ENCODE data around the gene MRPL38.
A peak's percentile ranks its signal among the peaks of the same experiment; 100 is the strongest.
"Not testable (repeated sequence)": the region's sequence is repeated elsewhere in the genome, so short reads cannot be mapped to it uniquely, and the experiment has no call there.

The MRPL38 gene

DNA sequence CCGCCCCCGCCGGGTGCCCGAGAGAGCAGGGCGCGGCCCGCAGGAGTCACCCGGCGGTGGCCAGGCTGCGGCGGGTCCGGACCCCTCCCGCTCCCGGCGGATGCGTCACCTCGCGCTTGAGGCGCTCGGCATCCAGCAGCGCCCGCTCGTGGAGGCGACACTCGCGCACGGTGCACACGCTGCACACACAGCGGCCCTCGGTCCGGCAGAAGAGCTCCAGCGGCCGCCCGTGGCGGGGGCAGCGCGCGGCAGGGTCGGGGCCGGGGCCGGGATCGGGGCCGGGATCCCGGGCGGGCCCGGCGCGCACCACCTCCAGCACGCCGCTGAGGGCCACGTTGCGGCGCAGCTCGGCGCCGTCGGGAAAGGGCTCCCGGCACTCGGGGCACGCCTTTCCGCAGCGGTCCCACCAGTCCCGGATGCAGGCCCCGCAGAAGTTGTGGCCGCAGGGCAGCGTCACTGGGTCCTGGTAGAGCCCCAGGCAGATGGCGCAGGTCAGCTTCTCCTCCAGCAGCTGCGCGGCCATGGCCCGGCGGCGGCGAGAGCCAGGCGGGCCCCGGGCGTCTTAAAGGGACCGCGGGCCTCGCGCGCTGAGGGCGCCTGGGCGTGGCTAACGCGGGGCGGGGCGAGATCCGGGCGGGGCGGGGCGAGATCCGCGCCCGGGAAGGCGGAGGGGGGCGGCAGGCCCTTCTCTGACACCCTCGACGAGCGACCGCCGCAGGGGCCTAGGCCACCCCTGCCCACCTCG lies 8.1 kb downstream of the MRPL38 start, which contains the start of gene TRIM65:
TRIM65 (minus strand) TSS at position 537 of the 745 bp plus-strand sequence; CDS start at position 523, 14 bp downstream.
- DNase-seq (ENCODE audit: low spot score), result peak; percentile 72

DNA sequence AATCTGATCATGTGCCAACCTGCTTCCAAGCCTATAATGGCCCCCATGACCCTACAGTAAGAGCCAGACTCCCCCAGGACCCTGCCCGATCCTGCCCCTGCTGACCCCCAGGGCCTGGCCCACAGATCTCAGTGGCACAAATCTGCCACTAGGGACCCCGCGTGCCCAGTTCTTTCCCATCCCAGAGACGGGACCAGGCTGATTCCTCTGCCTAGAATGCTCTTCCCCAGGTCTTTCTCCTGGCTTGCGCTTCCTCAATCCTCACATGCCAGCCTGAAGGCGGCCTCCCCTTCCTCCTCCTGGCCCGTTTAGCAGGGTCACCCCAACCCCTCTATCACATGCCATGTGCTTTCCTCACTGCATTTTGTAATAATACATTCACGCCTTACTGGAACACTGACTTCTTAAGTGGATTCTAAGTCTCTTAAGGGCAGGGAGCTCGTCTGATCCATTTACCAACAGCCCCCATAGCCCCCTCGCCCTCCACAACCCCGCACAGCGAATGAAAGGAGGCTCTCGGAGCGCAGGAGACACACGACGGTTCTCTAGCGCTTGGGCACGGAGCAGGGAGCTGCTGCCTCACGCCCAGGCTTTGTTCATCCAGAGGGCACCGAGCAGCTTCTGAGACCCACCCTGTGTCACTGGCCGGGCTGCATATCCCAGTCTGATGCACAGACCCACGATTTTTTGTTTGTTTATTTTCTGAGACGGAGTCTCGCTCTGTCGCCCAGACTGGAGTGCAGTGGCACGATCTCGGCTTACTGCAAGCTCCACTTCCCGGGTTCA lies 9.1 kb downstream of the MRPL38 start:
- no peak for DNase-seq (ENCODE audit: low spot score)

DNA sequence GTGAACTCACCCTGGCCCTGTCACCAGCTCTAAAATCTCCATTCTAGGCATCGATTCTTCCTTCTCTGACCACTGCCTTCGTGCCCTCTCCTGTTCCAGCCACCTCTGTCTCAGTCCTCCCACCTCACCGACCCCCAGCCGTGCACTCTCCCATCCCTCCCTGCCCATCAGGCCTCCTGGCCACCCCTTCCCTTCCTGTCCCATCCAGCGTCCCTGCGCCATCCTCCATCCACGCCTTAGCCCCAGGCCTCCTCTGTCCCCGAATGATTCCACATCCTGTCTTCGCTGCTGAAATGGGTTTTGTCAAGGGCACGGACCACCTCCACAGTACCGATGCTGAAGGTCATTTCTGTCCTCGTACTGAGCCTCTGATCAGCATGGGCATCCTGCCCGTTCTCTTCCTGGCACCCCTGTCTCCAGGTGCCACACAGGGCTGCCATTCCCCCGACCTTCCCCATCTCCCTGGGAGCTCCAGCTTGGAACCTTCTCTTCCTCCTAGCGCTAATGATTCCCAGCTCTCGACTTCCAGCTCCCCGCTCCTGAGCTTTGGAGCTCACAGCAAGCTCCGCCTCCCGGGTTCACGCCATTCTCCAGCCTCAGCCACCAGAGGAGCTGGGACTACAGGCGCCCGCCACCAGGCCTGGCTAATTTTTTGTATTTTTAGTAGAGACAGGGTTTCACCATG lies 10.5 kb downstream of the MRPL38 start:
- peak; percentile 64 for DNase-seq (ENCODE audit: low spot score)

DNA sequence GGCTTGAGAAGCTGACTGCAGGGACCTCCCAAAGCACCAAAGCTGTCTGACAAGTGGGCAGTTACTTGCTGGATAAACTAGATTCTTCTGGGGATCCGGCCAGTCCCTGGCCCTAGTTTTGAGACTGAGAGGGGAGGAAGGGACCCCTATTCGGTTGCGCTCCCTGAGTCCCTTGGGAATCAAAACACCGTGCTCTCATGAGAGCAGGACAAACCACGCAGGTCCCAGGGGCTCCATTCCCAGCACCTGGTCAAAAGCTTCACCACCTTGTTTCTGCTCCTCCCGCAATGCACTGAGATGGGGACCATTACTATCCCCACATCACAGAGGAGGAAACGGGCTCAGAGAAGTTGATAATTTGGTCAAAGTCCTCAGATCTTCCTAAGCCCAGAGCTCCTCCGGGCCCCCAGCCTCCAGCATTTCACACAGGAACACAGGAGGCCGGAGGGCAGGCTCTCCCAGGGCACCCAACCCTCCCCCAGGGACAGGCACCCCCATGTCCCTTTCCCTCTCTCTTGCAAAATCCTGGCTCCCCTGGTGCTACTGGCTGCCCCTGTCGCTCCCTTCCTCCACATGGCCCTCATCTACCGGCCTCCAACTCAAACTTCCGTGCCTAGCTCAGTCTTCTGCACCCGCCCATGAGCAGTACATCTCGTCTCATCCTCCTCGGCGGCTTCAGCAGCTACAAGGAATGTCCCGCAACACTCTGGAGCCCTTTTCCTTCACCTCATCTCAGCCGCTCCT lies 11.2 kb downstream of the MRPL38 start:
- no peak for DNase-seq (ENCODE audit: low spot score)

DNA sequence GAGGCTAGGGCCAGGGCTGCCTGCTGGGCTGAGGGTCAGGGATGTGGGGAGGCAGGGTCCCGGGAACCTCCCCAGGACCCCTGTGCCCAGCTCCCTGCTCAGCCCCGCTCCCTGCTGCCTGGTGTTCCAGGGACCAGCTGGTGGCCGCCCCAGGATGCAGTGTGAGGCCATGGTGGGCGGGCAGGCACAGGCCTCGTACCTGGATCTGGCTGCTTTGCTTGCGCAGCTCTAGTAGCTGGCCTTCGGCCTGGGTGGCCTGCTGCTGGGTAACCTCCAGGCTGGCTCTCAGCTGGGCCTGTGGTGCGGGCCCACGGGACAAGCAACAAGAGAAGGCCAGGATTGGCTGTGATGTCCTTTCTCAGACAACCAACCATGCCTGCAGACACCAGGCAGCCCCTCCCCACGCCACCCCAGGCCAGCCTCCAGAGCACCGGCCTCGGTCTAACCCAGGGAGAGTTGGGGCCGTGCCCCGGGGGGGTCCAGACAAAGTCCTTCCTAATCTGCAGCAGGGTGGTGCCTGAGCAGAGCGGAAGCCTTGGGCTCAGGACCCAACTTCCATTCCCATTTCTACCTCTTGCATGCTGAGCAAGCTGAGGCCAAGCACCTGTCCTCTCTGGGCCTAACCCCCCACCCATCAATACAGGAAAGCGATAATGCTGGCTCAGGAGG lies 12.0 kb downstream of the MRPL38 start:
- DNase-seq (ENCODE audit: low spot score), result no peak

DNA sequence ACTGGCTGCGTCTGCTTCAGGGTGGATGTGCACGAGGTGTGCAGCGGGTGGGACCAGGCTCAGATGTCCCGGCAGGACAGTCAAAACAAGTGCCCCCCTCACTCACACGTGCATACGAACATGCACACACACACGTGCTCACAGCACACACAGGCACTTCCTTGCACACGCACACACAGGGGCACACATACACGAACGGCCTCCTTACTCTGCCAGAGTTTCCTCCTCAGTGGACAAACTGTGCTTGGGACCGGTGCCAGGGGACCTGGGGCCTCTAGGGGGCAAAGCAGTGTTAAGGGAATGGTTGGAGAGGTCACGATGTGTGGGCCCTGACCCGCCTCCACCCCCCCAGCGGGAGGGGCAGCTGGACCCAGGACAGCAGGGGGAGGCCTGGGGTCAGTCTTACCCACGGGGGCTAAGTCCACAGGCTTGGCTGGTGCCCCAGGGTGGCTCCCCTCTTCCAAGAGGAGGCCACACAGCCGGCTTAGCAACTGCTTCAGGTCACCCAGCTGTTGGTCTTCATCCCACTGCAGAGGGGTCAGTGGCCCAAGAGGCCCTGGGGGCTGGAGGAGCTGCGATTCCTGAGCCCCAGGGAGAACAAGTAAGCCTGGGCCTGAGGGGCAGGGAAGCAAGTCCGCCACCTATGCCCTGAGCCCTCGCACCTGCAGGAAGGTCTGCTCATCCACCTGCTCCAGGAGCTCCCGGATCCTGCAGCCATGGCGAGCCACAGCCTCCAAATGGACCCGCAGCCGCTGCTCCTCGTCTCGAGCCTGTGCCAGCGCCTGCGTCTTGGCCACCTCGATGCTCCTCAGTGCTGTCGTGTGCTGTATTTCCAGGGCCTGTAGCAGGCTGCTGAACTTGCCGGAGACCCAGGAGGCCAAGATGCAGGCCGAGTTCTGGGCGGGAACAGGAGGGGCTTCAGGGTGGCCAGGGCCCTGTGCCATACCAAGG lies 12.8 kb downstream of the MRPL38 start:
- DNase-seq (ENCODE audit: low spot score), result no peak

DNA sequence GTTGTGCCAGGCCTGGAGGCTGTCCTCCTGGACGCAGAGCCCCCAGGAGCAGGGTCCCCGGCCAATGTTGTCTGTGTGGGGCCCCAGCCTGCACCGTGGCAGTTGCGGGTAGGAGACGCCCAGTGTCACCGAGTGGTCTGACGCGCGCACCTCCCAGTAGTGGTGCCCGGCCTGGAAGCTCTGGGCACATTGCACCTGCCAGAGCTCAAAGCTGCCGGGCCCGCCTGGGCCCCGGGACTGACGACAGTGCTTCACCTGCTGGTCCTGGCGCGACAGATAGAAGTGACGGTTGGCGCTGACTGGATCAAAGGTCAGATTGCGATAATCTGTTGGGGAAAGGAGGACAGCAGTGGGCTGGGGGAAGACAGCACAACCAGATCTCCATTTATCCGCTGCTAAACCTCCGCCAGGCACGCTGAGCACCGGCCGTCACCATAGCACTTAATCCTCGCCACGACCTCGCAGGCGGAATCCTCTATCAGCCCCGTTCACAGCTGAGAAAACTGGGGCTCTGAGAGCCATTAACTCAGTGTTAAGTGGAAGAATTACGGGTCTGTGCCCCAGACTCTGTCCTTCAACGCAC lies 13.6 kb downstream of the MRPL38 start:
- no peak for DNase-seq (ENCODE audit: low spot score)

DNA sequence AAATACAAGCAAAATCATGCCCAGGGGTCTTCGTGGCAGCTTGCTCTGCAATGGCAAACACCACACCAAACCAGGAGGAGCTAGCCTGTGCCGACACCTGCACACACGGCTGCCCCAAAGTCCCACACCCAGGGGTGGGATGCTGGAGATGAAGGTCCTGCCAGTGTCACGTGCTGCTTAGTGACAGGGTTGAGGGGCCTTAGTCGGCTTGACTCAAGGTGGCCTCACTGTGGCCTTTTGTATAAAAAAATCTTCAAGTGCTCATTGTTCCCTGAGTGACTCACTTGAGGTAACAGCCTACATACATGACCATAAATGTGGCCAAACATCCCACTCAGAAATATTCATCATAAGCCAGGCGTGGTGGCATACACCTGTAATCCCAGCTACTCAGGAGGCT lies 15.2 kb downstream of the MRPL38 start:
- DNase-seq (ENCODE audit: low spot score), result no peak

DNA sequence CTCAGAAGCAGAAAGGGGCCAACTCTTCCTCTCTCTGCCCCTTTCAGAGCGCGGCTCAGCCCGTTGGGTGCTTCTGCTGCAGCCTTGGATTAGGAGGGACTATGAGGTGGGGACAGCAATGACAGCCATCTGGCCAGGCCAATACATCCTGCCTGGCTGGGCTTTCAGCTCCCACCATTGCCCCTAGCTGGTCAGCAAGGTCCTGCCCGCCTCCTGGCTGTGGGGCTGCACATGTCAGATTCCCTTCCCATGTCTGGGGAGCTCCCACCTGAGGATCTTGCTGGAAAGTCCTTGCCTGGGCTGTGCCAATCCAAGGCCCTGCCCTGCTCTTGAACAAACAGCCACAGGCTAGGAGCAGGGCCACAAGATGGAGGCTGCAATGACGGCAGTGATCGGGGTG lies 16.2 kb downstream of the MRPL38 start:
- no peak for DNase-seq (ENCODE audit: low spot score)

DNA sequence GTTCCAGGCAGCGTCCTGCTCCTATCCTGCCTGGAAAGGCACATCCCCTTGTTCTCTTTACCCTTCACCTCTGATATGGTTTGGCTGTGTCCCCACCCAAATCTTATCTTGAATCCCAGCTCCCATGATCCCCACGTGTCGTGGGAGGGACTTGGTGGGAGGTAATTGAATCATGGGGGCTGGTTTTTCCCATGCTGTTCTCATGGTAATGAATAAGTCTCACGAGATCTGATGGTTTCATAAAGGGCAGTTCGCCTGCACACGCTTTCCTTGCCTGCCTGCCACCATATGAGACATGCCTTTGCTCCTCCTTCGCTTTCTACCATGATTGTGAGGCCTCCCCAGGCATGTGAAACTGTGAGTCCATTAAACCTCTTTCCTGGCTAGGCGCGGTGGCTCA lies 18.8 kb downstream of the MRPL38 start:
- not testable (repeated sequence) for DNase-seq (ENCODE audit: low spot score)

DNA sequence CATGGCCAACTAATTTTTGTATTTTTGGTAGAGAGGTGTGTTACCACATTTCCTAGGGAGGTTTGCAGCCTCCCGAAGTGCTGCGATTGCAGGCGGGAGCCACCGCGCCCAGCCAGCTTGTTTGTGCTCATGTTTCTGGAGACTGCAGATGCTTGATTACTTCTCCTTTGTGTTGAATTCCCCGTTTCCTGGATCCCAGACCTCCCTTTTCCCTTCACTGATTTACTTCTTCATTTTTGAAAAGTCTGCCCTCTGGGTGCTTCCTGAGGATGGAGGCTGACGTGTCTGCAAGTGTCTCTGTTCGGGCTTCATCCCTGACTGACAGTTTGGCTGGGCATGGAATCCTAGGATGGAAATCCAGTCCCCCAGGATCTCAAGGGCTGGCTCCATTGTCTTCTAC lies 19.3 kb downstream of the MRPL38 start:
- DNase-seq (ENCODE audit: low spot score), result no peak

DNA sequence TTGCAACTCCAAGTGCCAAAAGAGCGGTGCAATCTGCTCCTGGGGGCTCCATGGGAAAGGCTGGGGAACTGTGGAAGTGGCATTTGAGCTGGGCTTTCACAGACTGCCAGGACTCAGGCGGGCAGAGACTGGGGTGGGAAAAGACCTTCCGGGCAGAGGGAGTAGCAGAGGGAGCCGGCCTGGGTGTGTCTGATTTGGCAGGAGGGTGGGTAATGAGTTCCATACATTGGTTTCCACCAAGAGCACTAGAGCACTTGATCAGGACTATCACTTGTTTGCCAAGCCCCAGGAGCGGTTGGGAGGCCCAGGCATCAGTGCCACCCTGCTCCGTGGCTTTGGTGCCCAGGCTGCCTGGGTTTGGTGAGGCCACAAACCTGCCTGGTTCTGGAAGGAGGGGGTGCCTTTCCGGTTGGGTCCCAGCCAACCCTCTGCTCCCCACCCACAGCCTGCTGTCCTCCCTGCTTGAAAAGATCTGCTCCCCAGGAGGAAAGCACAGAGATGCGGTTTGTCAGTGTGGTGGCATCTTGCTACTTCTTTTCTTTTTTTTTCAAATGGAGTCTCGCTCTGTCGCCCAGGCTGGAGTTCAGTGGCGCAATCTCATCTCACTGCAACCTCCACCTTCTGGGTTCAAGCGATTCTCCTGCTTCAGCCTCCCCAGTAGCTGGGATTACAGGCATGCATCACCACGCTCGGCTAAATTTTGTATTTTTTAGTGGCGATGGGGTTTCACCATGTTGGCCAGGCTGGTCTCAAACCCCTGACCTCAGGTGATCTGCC lies 22.8 kb downstream of the MRPL38 start:
- DNase-seq (ENCODE audit: low spot score), result no peak

DNA sequence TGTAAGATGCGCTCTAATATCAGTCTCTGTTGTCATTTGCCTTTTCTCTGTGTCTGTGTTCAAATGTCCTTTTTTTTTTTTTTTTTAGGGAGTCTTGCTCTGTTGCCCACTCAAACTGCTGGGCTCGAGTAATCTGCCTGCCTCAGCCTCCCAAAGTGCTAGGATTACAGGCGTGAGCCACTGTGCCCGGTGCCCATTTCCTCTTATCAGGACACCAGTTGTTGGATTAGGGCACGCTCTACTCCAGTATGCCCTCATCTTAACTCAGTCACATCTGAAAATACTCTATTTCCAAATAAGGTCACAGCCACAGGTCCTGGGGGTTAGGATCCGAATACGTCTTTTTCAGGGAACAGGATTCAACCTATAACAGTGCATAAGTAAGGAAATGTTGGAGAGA lies 24.4 kb downstream of the MRPL38 start:
- DNase-seq (ENCODE audit: low spot score), result no peak

DNA sequence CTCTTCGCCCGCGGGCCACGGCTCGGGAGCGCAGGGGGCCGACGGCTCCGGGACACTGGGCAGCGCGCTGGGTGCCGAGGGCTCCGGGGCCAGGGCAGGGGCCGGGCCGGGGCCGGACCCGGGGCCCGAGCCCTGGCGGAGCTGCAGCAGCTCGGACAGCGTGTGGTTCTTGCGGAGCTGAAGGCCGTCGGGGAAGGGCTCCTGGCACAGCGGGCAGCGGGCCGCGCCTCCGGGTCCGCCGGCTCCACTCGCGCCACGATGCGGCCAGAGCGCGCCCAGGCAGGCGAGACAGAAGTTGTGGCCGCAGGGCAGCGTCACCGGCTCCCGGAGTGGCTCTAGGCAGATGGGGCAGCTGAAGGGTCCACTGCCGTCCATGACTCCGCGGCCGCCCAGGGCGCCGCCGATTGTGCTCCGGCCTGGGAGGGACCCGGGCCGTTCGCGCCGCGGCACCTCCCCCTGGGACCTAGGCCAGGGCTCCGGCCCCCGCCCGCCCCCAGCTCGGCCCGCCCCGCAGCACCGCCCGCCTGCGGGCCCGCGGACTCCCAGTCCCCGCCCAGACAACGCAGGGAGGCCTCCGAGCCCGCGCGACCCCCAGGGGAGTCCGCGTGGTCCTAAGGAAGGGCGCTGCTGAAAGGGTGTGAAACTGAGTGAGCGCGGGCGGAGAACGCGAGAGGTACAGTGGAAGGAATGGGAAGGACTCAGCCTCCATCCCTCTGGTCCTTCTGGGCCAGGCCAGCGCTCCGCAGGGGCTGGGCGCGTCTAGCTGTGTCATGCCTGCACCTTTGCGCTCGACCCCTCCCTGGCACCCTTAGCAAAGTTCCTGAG lies 26.3 kb downstream of the MRPL38 start, which contains the start of gene TRIM47:
TRIM47 (minus strand) TSS at position 408 of the 825 bp plus-strand sequence; CDS start at position 375, 33 bp downstream.
- no peak for DNase-seq (ENCODE audit: low spot score)

DNA sequence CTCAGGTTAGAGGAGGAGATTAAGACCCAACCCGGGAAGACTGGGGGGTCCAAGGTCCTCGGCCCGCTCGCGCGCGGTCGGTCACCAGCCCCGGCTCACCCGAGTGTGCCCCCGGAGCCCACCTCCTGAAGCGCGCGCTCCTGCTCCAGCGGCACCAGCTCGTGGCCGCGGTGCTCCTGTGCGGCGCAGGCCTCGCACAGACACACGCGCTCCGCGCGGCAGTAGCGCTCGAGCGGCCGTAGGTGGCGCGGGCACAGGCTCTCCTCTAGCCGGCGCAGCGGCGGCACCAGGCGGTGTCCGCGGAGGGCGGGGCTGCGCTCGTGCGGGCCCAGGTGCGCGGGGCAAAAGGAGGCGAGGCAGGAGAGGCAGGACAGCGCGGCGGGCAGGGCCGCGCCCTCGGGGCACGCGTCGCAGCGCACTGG lies 26.9 kb downstream of the MRPL38 start:
- peak; percentile 53 for DNase-seq (ENCODE audit: low spot score)

DNA sequence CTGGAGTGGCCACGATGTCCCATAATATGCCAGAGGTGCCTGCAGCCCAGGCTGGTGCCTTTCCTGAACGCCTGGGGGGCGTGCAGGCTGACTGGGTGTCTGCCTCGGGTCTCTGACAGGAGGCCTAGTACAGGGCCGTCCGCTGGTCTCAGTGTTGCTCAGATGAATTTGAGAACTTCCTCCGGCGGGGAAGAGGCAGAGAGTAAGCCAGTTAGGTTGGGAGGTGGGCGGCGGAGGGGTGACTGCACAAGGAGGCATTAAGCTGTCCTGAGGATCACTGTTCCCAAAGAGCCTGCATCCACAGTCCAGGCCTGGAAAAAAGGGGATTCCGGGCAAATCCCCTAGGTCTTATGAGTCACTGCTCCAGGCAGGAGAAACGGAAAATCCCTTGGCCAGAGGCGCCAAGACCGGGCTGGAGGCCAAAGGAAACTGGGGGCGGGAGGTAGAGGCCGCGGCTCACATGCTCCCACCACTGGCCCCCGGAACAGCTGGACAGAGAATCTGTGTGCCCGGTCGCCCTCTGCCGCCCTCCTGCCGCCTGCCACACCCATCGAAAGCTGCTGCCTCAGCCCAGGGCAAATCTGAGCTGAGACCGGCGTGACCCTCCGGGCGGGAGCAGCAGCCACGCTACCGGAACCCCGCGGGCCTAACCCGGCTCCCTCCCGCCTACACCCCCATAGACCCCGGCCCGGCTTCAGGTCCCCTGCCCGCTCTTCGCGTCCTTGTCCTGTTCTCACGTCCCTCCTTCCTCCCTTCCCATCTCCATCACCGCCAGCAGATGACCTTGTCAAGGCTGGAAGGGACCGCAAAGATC lies 27.5 kb downstream of the MRPL38 start:
- DNase-seq (ENCODE audit: low spot score), result peak; percentile 50
